Adipose tissue (tissue), 3 donors: Measurements from ENCODE around the gene NFE2L3. TPM values are rescaled to one million over a fixed set of nuclear protein-coding genes. Genes with fewer than 3 reads are reported as not detected.
"Not testable (repeated sequence)": the region's sequence is repeated elsewhere in the genome, so short reads cannot be mapped to it uniquely, and the experiment has no call there.

Source experiments
- H3K27ac ChIP-seq: one replicate; pipeline ENCODE4 v1.5.1; 2013; ENCODE audit warnings: low read depth, low read length
- WGBS, 3 donors: extraction: QIAGEN DNeasy Blood & Tissue Kit; methylation state at CpG; one replicate each; pipeline ENCODE4 v1.1.7; 2013; 5-methylcytosine and 5-hydroxymethylcytosine counted together
- polyA plus RNA-seq, 3 donors: library from polyadenylated mRNA; stranded (reverse); fragments of 200-250 nt; gene quantifications; one replicate each; pipeline ENCODE4 v1.2.3, GENCODE V29; 2013
- donor health status: healthy with polysubstance abuse.
- donor health status: Bipolar disorder and iron deficiency.
- donor health status: healthy.

The NFE2L3 gene
- polyA plus RNA-seq, 3 donors: 1.3 to 1.9 (median 1.8) TPM

GRCh38 chr7:26191974-26192479 lies 40.0 kb downstream of the NFE2L3 start:
- H3K27ac ChIP-seq: no peak overlapping the region
- WGBS, 3 donors: 33 to 86% (median 84%) methylated on average over 1 of the region's 1 CpG

- 56 to 74% (median 67%) methylated on average over 3 of the region's 3 CpGs for WGBS, 3 donors
- H3K27ac ChIP-seq: no peak overlapping the region
These were observed 40.6 kb downstream of the NFE2L3 start for GRCh38 chr7:26192485-26193087.

- no peak overlapping the region for H3K27ac ChIP-seq
These were observed 41.6 kb downstream of the NFE2L3 start for GRCh38 chr7:26193432-26194207.

GRCh38 chr7:26194764-26195163 lies 42.8 kb downstream of the NFE2L3 start:
- H3K27ac ChIP-seq: not testable (repeated sequence)
- WGBS, 3 donors: 63 to 76% (median 68%) methylated on average over 11 of the region's 11 CpGs

More at GRCh38 chr7:26193432-26194207, 41.6 kb downstream of the NFE2L3 start:
- WGBS, 3 donors: 61 to 76% (median 74%) methylated on average over 8 of the region's 8 CpGs

- WGBS, 3 donors: 60 to 76% (median 74%) methylated on average over 5 of the region's 5 CpGs
- H3K27ac ChIP-seq: no peak overlapping the region
These were observed 43.2 kb downstream of the NFE2L3 start for GRCh38 chr7:26195182-26195581.

GRCh38 chr7:26195867-26196657 lies 44.1 kb downstream of the NFE2L3 start:
- H3K27ac ChIP-seq: no peak overlapping the region
- WGBS, 3 donors: 36 to 56% (median 54%) methylated on average over 10 of the region's 10 CpGs

GRCh38 chr7:26197153-26198115 lies 45.4 kb downstream of the NFE2L3 start:
- no peak overlapping the region for H3K27ac ChIP-seq
- WGBS, 3 donors: 7 to 15% (median 13%) methylated on average over 5 of the region's 5 CpGs

GRCh38 chr7:26198133-26198780 lies 46.3 kb downstream of the NFE2L3 start:
- WGBS, 3 donors: 0 to 1% (median 1%) methylated on average over 6 of the region's 6 CpGs
- no peak overlapping the region for H3K27ac ChIP-seq

GRCh38 chr7:26198781-26199169 lies 46.8 kb downstream of the NFE2L3 start:
- no peak overlapping the region for H3K27ac ChIP-seq
- 0 to 1% (median 0%) methylated on average over 7 of the region's 7 CpGs for WGBS, 3 donors

- 0% methylated on average over 36 of the region's 36 CpGs for WGBS, 3 donors
- peak overlapping the region; percentile 71 for H3K27ac ChIP-seq
These were observed 47.5 kb downstream of the NFE2L3 start for GRCh38 chr7:26199301-26200037.

- H3K27ac ChIP-seq: peak overlapping the region; percentile 71
- 0 to 1% (median 0%) methylated on average over 29 of the region's 29 CpGs for WGBS, 3 donors
These were observed 48.0 kb downstream of the NFE2L3 start for GRCh38 chr7:26200038-26200443.

- WGBS, 3 donors: 0% methylated on average over 71 of the region's 71 CpGs
These were observed 48.6 kb downstream of the NFE2L3 start, which contains the start of gene HNRNPA2B1 for GRCh38 chr7:26200444-26201246. Gene HNRNPA2B1, minus strand, starts transcription at chr7:26200746. Its CDS starts 169 bp downstream, at chr7:26200577.

GRCh38 chr7:26201247-26202018 lies 49.4 kb downstream of the NFE2L3 start, which contains the start of gene CBX3:
Gene CBX3, plus strand, starts transcription at chr7:26201745. Its CDS starts 1,254 bp downstream, at chr7:26202999.
- WGBS, 3 donors: 1 to 7% (median 5%) methylated on average over 55 to 86 of the region's 86 CpGs
- peak within 1 kb of the TSS; percentile 91 for H3K27ac ChIP-seq

More at GRCh38 chr7:26200444-26201246, 48.6 kb downstream of the NFE2L3 start, which contains the start of gene HNRNPA2B1:
- peak within 1 kb of the TSS; percentile 91 for H3K27ac ChIP-seq

GRCh38 chr7:26202019-26202990 lies 50.3 kb downstream of the NFE2L3 start:
- 1% methylated on average over 58 to 68 of the region's 68 CpGs for WGBS, 3 donors
- peak overlapping the region; percentile 91 for H3K27ac ChIP-seq
